Muscle of arm (tissue), 12 donors: ENCODE data around the gene QPCTL. TPM values are rescaled to one million over a fixed set of nuclear protein-coding genes. Genes with fewer than 3 reads are reported as not detected.

Experiments
- polyA plus RNA-seq, 12 donors: library from polyadenylated mRNA; unstranded; fragments of 120-200 nt; gene quantifications; one replicate each; pipeline ENCODE4 v1.2.1, GENCODE V29; 2013; ENCODE audit not compliant: insufficient read length in 12 of 12

Gene QPCTL
- polyA plus RNA-seq, 12 donors, result 2.6 to 5.9 (median 4.0) TPM; not detected in 2

Other genes starting within 250 kb of the QPCTL start
- gene FOSB, start 224.7 kb upstream of the QPCTL start, polyA plus RNA-seq, result 100 to 1,000 TPM in 4 of 12 donors, 10 to 100 TPM in 8; 21.4 to 403 (median 87.6) TPM
- gene RTN2, start 195.6 kb upstream of the QPCTL start, polyA plus RNA-seq, result 100 to 1,000 TPM in 8 of 12 donors, 10 to 100 TPM in 3, not detected in 1; 96.1 to 172 (median 118) TPM
- 1 to 10 TPM in 3 of 12 donors, under 1 TPM in 6, not detected in 3; 0.34 to 1.8 (median 0.82) TPM for gene PPM1N, start 194.2 kb upstream of the QPCTL start, polyA plus RNA-seq
- 10 to 100 TPM in 11 of 12 donors, not detected in 1; 42.2 to 71.3 (median 52.1) TPM for gene VASP, start 185.2 kb upstream of the QPCTL start, polyA plus RNA-seq
- gene OPA3, start 107.9 kb upstream of the QPCTL start, polyA plus RNA-seq, result 1 to 10 TPM in 11 of 12 donors, not detected in 1; 6.0 to 9.8 (median 7.1) TPM
- 1 to 10 TPM in 11 of 12 donors, not detected in 1; 2.3 to 8.4 (median 2.8) TPM for gene GPR4, start 90.5 kb upstream of the QPCTL start, polyA plus RNA-seq
- gene EML2, start 53.3 kb upstream of the QPCTL start, polyA plus RNA-seq, result 10 to 100 TPM in 5 of 12 donors, 1 to 10 TPM in 5, not detected in 2; 6.0 to 24.8 (median 9.9) TPM
- gene GIPR, start 24.4 kb upstream of the QPCTL start, polyA plus RNA-seq, result 1 to 10 TPM in 2 of 12 donors, under 1 TPM in 6, not detected in 4; 0.17 to 1.4 (median 0.42) TPM
- gene SNRPD2, start 713 bp upstream of the QPCTL start, polyA plus RNA-seq, result 100 to 1,000 TPM in 11 of 12 donors, not detected in 1; 157 to 300 (median 239) TPM
- 10 to 100 TPM in 8 of 12 donors, 1 to 10 TPM in 3, not detected in 1; 8.3 to 31.5 (median 13.2) TPM for gene FBXO46, start 38.2 kb downstream of the QPCTL start, polyA plus RNA-seq
- gene MEIOSIN, start 40.8 kb downstream of the QPCTL start, polyA plus RNA-seq, result not detected
- 10 to 100 TPM in 11 of 12 donors, not detected in 1; 10.5 to 46.5 (median 15.5) TPM for gene SIX5, start 76.6 kb downstream of the QPCTL start, polyA plus RNA-seq
- gene DMPK, start 89.8 kb downstream of the QPCTL start, polyA plus RNA-seq, result 100 to 1,000 TPM in 11 of 12 donors, not detected in 1; 161 to 353 (median 263) TPM
- 100 to 1,000 TPM in 1 of 12 donors, 10 to 100 TPM in 11; 28.6 to 389 (median 43.8) TPM for gene DMWD, start 100.2 kb downstream of the QPCTL start, polyA plus RNA-seq
- not detected for gene RSPH6A, start 122.6 kb downstream of the QPCTL start, polyA plus RNA-seq
- 10 to 100 TPM in 11 of 12 donors, not detected in 1; 28.4 to 63.7 (median 36.7) TPM for gene SYMPK, start 170.5 kb downstream of the QPCTL start, polyA plus RNA-seq
- not detected for gene FOXA3, start 171.7 kb downstream of the QPCTL start, polyA plus RNA-seq
- 10 to 100 TPM in 10 of 12 donors, 1 to 10 TPM in 1, not detected in 1; 8.9 to 27.3 (median 12.8) TPM for gene IRF2BP1, start 193.5 kb downstream of the QPCTL start, polyA plus RNA-seq
- gene MYPOP, start 209.9 kb downstream of the QPCTL start, polyA plus RNA-seq, result 1 to 10 TPM in 11 of 12 donors, not detected in 1; 2.2 to 7.6 (median 3.7) TPM
- gene NANOS2, start 222.1 kb downstream of the QPCTL start, polyA plus RNA-seq, result not detected